Measurements from ENCODE around the gene REPS1.

REPS1 gene

DNA sequence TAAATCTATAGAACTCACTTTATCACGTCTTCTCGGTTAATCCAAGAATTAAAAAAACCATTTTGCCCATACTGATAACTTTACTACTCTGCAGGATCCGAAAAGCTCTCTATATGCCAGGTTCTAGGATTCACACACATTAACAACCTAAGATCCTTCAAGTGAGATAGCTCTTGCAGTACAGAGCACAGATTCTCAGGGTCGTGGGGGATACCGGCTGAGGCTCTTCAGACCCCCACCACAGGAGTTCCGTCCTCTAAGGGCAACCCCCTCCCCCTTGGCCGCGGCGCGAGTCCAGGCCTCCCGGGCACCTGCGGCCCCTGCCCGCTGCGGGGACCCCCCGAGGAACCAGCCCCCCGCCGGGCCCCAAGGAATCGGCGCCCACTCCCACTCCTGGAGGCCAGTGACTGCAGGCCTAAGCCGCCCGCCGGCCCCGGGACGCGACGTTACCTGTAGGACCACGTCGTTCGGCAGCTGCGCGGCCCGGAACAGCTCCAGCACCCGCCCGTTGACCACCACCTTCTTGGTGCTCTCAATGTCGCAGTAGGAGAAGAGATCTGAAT, 892 bp downstream of the REPS1 start:
- peak; percentile 54 for DNase-seq
- TF ChIP-seq, protein P1, sequence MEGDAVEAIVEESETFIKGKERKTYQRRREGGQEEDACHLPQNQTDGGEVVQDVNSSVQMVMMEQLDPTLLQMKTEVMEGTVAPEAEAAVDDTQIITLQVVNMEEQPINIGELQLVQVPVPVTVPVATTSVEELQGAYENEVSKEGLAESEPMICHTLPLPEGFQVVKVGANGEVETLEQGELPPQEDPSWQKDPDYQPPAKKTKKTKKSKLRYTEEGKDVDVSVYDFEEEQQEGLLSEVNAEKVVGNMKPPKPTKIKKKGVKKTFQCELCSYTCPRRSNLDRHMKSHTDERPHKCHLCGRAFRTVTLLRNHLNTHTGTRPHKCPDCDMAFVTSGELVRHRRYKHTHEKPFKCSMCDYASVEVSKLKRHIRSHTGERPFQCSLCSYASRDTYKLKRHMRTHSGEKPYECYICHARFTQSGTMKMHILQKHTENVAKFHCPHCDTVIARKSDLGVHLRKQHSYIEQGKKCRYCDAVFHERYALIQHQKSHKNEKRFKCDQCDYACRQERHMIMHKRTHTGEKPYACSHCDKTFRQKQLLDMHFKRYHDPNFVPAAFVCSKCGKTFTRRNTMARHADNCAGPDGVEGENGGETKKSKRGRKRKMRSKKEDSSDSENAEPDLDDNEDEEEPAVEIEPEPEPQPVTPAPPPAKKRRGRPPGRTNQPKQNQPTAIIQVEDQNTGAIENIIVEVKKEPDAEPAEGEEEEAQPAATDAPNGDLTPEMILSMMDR (IDR thresholded peaks at IDR 0.05) = no peak

DNA sequence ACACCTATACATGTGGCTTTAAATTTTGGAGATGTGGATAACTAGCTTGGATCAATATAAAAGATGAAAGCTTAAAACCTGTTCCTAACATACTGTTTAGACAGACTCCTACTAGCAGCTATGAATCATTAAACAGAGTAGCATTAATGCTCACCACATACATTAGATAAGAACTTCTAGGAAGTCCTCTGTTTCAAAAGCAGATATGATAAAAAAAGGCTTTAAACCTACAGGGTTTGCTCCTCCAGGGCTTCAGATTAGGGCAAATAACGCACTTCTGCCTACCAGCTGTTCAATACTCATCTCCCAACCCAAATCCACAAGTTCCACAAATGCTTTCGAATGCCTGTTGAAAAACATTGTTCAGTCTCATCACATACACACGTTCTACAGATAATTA, 1.5 kb downstream of the REPS1 start:
- TF ChIP-seq, protein P1 (IDR thresholded peaks at IDR 0.05) = no peak
- Mint-ChIP-seq H3K9me3 (no peaks in the 10 kb centered on the region), H3K27me3 (ENCODE audit: low read depth, poor library complexity) (peaks cover 4% of the 10 kb centered on the region), H3K4me1 (peaks cover 20% of the 10 kb centered on the region), H3K36me3 (ENCODE audit: low read depth) (no peaks in the 10 kb centered on the region), H3K4me3 (peak overlapping the region; percentile 90), H3K27ac (no peak overlapping the region)
- DNase-seq = no peak

More for the DNA sequence above, 892 bp downstream of the REPS1 start:
- Mint-ChIP-seq H3K27ac (no peak overlapping the region), H3K36me3 (ENCODE audit: low read depth) (no peaks in the 10 kb centered on the region), H3K9me3 (no peaks in the 10 kb centered on the region), H3K27me3 (ENCODE audit: low read depth, poor library complexity) (peaks cover 4% of the 10 kb centered on the region), H3K4me3 (peak overlapping the region; percentile 90), H3K4me1 (peaks cover 17% of the 10 kb centered on the region)

DNA sequence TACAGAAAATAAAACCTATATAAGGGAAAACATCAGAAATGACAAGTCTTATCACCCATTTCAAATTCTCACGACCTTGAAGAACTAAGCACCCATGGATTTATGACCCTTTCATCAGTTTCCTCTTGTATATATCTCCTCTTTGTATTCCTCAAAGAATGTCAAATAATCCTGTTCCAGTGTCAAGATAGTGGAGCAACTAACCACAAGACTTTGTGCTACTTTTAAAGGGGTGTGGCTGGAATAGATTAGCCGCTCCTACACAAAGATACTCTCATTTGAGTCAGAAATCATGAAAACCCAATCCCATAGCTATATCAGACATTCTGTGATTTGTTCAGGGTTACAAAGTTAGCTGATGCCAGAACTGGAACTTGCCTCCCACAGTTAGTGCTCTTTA, 6.6 kb downstream of the REPS1 start:
- no peak for DNase-seq
- TF ChIP-seq, protein P1 (IDR thresholded peaks at IDR 0.05) = no peak
- H3K4me3 Mint-ChIP-seq = no peak overlapping the region
- peaks cover 2% of the 10 kb centered on the region for H3K27me3 Mint-ChIP-seq (ENCODE audit: low read depth, poor library complexity)
- no peaks in the 10 kb centered on the region for H3K36me3 Mint-ChIP-seq (ENCODE audit: low read depth)
- no peak overlapping the region for H3K27ac Mint-ChIP-seq
- H3K9me3 Mint-ChIP-seq = no peaks in the 10 kb centered on the region
- peaks cover 19% of the 10 kb centered on the region for H3K4me1 Mint-ChIP-seq

DNA sequence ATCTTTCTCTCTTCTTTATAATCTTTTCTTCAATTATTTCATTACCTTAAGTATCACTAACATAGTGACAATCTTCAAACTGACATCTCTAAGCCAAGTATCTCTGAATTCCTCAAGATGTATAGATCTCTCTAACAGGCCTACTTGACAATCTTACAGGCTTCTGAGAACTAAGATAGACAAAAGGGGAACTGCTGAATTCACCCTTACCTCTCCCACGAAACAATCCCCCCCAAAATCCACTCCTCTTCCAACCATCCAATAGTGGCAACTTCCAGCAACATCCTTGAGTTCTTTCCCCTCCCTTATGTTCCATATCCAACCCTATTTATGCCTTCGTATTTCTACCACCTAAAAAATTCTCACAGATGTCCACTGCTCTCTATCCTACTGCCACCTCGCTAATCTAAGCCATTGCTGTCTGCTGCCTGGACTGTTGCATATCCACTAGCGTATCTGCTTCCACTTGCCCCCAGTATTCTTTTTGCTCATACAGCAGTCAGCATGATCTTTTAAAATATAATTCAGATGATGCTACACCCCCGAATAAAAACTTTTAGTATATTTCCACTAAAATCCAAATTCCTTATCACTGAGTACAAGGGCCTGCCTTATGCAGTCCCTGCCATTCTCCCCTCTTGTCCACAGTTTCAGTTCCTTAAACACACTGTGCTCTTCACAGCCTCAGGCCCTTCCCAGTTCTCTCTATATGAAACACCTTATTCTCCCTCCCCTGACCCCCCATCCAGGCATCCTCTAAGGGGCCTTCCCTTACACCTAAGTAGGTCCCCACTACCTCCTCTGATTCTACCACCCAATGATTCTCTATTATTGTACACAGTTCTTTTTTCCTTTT, 8.0 kb downstream of the REPS1 start:
- Mint-ChIP-seq H3K36me3 (ENCODE audit: low read depth) (no peaks in the 10 kb centered on the region), H3K9me3 (no peaks in the 10 kb centered on the region), H3K27ac (no peak overlapping the region), H3K4me3 (no peak overlapping the region), H3K4me1 (peaks cover 21% of the 10 kb centered on the region), H3K27me3 (ENCODE audit: low read depth, poor library complexity) (peaks cover 2% of the 10 kb centered on the region)
- no peak for DNase-seq
- TF ChIP-seq, protein P1 (IDR thresholded peaks at IDR 0.05) = no peak

DNA sequence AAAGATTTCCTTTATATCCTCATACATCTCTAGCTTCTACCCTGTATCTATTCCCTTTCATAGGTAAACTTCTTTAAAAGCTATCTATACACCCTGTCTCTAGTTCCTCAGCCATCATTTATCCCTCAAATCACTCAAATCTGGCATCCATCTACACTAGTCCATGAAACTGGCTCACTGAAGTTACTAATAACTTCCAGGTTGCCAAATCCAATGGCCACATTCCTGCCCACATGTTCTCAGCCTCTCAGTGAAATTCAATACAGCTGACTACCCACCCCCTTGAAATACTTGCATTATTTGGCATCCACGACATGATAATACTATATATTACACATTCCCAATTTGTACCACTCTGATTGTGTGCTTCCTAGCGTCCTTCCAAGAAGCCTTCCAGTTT, 8.7 kb downstream of the REPS1 start:
- peaks cover 24% of the 10 kb centered on the region for H3K4me1 Mint-ChIP-seq
- TF ChIP-seq, protein P1 (IDR thresholded peaks at IDR 0.05) = no peak
- no peaks in the 10 kb centered on the region for H3K9me3 Mint-ChIP-seq
- H3K27me3 Mint-ChIP-seq (ENCODE audit: low read depth, poor library complexity) = peaks cover 2% of the 10 kb centered on the region
- peak overlapping the region; percentile 13 for H3K27ac Mint-ChIP-seq
- no peaks in the 10 kb centered on the region for H3K36me3 Mint-ChIP-seq (ENCODE audit: low read depth)
- no peak for DNase-seq
- H3K4me3 Mint-ChIP-seq = no peak overlapping the region
